Fibroblast of the aortic adventitia (primary cell): ENCODE results near the gene OR2G2. TPM values are rescaled to one million over a fixed set of nuclear protein-coding genes. Genes with fewer than 3 reads are reported as not detected.

Experiments used
- DNase-seq: peaks from one replicate; pipeline ENCODE4 v3.0.0-alpha.2; 2010; ENCODE audit warnings: low read depth
- H3K4me3 ChIP-seq: 2 replicates; pipeline ENCODE4 v1.5.1; 2011; ENCODE audit warnings: low read depth, mild to moderate bottlenecking, control low read depth, low read length, moderate library complexity
- total RNA-seq: library from RNA; depleted of rRNA; stranded (reverse); fragments of >200 nt; gene quantifications from 2 replicates; pipeline ENCODE4 v1.2.3, GENCODE V29; 2012; ENCODE audit warnings: low replicate concordance
- TF ChIP-seq, protein P1 (sequence below): IDR thresholded peaks from 2 replicates; pipeline ENCODE4 v1.5.1; 2011; ENCODE audit warnings: mild to moderate bottlenecking, low read length, control low read depth, inconsistent platforms; ENCODE audit not compliant: insufficient read depth

OR2G2 gene
- total RNA-seq, 1 donor = not detected

DNA sequence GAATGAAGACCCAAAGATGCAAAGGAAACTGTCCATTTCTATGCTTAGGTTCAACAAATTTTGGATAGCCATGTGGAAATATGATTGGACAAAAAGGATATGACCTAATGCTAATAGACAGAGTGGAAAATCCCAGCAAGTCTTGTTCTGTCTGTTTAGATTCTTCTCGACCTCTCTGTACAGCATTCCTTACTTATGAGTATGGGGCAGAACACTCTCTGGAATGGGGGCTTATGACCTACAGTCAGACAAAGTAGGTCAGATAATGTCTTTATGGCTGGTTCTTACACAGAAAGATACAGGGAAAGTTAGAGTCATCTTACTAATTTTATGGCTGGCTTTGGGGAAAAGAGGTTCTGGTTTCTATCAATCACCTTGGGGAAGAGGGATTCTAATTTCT, 36.4 kb upstream of the OR2G2 start:
- TF ChIP-seq, protein P1, sequence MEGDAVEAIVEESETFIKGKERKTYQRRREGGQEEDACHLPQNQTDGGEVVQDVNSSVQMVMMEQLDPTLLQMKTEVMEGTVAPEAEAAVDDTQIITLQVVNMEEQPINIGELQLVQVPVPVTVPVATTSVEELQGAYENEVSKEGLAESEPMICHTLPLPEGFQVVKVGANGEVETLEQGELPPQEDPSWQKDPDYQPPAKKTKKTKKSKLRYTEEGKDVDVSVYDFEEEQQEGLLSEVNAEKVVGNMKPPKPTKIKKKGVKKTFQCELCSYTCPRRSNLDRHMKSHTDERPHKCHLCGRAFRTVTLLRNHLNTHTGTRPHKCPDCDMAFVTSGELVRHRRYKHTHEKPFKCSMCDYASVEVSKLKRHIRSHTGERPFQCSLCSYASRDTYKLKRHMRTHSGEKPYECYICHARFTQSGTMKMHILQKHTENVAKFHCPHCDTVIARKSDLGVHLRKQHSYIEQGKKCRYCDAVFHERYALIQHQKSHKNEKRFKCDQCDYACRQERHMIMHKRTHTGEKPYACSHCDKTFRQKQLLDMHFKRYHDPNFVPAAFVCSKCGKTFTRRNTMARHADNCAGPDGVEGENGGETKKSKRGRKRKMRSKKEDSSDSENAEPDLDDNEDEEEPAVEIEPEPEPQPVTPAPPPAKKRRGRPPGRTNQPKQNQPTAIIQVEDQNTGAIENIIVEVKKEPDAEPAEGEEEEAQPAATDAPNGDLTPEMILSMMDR = no peak
- no peak overlapping the region for H3K4me3 ChIP-seq
- DNase-seq = no peak

DNA sequence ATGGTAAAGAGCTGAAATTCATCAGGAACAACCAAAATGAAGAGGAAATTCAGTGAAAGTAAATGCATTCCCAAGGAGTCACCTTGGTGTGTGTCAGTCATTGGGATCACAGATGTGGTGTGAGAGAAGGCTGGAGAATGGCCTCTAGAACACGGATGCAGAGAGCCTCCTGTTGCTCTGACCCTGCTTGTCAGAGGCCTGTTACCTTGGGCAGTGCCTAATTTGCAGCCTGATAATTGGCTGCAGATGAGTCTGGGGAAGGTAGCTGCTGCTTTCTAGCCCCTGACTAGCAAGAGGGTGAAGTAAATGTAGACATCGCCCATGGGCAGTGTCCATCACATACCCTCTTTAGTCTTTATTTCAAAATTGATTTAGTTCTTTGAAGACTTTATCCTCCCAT, 35.9 kb upstream of the OR2G2 start:
- H3K4me3 ChIP-seq = no peak overlapping the region
- TF ChIP-seq, protein P1 = no peak
- no peak for DNase-seq

DNA sequence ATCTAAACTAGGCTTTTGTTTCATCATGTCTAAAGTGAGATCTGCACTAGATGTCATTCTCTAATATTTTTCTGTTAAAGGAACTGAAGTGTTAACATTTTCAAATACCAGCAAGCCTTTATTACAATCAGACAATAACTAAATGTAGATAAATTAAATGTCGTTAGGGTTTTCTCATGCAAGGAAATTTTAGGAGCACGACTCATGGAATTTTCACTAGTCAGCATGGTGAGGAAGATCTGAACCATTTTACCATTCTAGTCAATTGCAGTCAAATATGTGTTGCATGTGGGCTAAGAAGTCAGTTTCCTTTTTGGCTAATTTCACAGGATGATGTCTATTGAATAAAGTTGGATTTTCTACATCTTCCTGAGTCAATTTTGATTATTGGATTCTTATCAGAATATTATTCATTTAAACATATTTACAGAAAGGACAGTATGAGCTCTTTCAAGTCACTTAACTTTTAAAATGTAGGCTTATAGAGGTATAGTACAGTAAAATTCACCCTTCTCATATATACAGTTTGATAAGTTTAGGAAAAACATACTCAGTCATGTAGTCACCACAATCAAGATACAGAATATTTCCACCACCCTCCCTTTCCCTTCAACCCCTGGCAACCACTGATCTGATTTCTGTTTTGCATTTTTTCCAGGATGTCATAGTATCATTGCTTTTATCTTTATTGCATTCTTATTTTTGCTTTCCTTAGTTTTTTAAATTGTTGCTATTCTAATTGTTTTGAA, 30.1 kb upstream of the OR2G2 start:
- no peak for DNase-seq
- no peak overlapping the region for H3K4me3 ChIP-seq
- TF ChIP-seq, protein P1 = no peak

DNA sequence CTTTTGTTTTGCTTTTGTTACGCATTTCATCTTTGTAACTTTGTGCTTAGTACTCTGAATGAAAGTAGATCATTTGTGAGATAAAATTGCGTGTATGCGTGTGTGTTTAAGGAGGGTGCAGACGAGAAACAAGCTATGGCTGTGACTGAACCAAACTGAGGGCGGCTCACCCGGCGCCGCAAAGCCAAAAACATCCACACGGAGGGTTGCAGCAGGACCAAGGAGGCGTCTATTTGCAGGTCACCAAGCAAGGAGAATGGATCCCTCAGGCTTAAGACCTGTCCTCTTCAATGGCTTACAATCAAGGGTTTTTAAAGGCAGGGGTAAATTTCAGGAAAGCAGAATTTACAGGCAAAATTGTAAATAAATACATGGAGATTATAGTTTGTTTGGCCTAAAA, 26.4 kb upstream of the OR2G2 start:
- TF ChIP-seq, protein P1 = no peak
- H3K4me3 ChIP-seq = no peak overlapping the region
- no peak for DNase-seq

DNA sequence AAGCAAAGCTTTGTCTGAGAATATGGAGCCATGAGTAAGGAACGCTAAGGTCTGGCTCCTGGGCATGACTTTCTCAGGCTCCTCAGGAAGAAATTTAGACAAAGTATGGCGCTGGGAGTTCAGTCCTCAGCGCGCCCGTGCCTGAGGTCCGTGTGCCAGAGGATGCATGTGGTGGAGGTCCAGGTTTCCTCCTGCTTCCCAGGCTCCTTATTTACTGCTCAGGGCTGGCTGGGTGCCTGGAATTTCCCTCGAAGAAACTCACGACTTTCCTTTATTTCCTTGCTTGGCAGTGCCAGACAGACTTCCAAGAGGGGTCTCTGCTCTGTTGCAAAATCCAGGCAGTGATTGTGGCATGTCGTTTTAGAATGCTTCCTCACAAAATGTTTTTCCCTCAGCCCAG, 26.0 kb upstream of the OR2G2 start:
- no peak for DNase-seq
- TF ChIP-seq, protein P1 = no peak
- no peak overlapping the region for H3K4me3 ChIP-seq

DNA sequence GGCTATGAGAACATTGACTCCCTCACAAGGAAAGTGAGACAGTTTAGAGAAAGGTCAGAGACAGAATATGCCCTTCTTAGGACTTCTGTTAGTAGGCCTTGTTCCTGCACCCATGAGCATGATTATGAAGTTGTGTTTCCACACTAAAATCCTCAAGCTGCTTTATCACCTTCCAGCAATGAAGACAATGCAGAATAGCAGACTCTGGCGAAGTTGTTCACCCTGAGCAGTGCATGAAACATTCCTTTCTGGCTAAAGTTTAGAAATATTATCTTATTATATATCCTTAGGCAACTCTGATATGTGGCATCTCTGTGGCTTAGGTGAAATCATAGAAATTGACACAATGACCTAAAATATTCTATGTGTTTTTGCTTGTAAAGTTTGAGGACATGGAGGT, 13.9 kb upstream of the OR2G2 start:
- TF ChIP-seq, protein P1 = no peak
- no peak overlapping the region for H3K4me3 ChIP-seq
- DNase-seq = no peak

DNA sequence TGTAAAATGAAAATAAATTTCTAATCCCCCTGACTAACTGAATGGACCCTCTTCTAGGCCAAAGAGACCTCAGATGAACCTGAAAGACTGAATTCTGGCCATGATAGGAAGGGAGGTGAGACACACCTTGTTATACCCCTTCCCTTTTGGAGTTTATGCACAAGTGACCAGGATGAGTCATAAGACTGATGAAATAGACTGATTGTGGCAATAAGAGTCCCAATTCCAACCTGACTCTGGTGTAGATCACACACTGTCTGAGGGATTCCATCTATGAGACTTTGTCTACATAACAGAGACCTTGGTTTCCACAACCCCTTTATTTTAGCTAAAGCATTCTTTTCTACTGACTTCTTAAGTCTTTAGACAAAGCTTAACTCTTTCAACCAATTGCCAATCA, 13.5 kb upstream of the OR2G2 start:
- TF ChIP-seq, protein P1 = no peak
- DNase-seq = no peak

More for the DNA sequence above, 13.5 kb upstream of the OR2G2 start:
- no peak overlapping the region for H3K4me3 ChIP-seq
